ENCODE measurements around the gene JAM3.

- TF ChIP-seq MXI1 (IDR thresholded peaks at IDR 0.05; ENCODE audit: borderline replicate concordance, low read depth, low read length) (no peak), CTCF (conservative IDR thresholded peaks at IDR 0.05; ENCODE audit: low read depth, low read length) (no peak), SMC3 (IDR thresholded peaks at IDR 0.05; ENCODE audit: low read depth, low read length) (no peak), POLR2A (IDR thresholded peaks at IDR 0.05; ENCODE audit: low read depth, low read length) (no peak), USF2 (IDR thresholded peaks at IDR 0.05; ENCODE audit: low read depth, low read length) (no peak), RAD21 (IDR thresholded peaks at IDR 0.05; ENCODE audit: low read length) (no peak), BHLHE40 (IDR thresholded peaks at IDR 0.05; ENCODE audit: low read depth, low read length) (no peak), FOS (IDR thresholded peaks at IDR 0.05; ENCODE audit: low read depth, low read length) (no peak), RCOR1 (IDR thresholded peaks at IDR 0.05; ENCODE audit: insufficient replicate concordance, low read length) (no peak), CEBPB (IDR thresholded peaks at IDR 0.05; ENCODE audit: low read depth, low read length) (no peak), MAZ (IDR thresholded peaks at IDR 0.05; ENCODE audit: borderline replicate concordance, low read depth, low read length) (no peak), RFX5 (IDR thresholded peaks at IDR 0.05; ENCODE audit: low read depth, low read length) (no peak)
These were observed 65.3 kb downstream of the JAM3 start for GRCh38 chr11:134134167-134134566.
